Measurements from ENCODE around the gene C3orf18.

Gene C3orf18

DNA sequence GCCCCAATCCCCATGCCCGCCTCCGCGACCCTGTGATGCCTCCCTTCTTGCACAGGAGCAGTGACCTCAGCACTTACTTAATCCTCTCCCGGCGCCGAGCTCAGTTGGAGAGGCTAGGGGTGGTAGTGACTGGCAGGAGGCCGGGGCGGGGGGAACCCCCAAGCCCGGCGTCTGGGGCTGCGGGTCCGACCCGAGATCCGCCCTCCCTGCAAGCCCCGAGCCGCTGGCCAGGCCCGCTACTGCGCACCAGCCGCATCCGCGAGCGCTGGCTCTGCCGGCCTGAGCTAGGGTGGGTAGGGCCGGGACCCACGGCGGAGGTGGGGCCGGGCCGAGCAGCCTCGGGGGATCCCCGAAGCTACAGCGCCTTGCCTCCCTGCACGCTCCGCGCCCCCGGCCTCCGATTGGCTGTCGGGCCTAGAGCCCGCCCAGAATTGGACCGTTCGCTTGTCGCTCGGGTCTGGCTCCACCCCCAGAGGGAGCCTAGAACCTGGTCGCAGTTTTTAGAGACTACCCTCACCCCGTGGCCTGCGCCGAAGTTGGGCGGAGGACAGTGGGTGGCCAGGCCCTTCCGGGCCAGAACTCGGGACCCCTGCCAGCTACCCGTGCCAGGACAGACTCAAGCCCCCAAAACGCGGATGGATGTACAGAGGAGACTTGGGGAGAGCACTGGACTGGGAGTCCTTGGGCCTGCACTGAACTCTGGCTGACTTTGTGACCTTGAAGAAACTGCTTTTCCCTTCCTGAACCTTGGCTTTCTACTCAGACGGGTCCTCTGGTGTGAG, at the start of gene C3orf18:
Gene C3orf18, minus strand, starts transcription at position 362 of the 782 bp plus-strand sequence. CDS start 2,048 bp downstream, outside the sequence.
- DNase-seq, result peak; percentile 6 to 82

DNA sequence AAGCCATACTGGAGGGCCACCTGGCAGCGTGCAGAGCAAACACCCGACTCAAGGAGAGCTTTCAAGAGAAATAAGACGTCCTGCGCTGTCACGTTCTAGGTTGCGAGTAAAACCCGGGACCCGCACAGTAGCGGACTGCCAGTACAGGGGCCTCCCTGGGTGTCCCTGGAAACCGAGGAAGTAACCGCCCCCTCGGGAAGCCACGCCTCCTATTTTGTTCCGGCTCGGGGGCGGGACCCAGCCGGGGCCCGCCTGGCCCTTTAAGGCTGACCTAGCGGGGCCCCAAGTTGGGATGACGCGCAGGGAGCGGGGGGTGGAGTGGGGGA, 49.2 kb upstream of the C3orf18 start:
- DNase-seq, result no peak

DNA sequence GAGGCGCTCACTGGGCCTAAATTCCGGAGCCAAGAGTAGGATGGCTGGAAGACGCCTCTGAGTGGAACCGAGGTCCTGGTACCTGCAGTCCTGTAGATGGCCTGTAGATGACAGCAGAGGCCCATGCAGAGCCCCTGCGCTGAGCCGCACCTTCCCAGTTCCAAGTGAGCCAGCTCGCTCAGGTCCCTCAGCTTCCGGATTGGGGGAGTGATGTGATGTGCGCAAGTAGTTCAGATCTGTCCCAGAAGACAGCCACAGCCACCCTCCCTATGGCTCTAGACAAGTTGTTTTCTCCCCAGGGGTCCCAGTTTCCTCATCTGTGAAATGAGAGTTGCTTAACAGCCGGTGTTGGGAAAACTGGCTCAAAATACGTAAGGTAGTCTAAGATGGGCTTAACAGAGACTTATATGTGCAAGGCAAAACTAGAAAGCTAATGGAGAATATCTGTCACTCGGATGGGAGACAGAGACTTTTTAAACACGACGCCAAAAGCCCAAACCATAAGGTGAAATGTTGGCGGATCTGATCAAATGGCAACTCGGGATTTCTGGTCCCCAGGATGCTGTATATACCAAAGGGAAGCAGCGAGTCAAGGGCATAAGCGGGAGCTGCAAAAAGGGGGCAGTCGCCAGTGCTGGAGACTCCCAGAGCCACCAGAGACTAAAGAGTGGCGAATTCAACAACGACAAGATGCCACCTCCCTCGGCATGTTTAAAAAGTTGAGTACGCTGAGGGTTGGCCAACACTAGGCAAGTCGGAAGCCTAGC, 48.6 kb upstream of the C3orf18 start:
- peak in 1 of 2 experiments; percentile 65 for DNase-seq

DNA sequence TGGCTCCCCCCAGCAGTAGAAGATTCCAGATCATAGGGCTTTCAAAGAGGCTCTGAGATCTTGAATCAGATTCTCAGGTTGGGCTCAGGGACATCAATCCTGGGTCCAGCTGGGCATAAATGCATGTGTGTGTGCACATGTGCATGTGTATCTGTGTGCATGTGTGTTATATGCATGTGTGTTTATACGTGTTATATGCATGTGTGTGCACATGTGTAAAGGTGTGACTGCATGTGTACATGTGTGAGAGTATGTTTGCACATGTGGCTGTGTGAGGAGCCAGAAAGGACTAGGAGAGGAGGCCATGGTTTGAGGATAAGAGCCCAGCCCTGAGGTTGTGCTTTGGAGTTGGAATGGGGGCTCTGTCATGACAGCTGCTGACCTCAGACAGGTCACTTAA, 47.6 kb upstream of the C3orf18 start:
- no peak for DNase-seq

DNA sequence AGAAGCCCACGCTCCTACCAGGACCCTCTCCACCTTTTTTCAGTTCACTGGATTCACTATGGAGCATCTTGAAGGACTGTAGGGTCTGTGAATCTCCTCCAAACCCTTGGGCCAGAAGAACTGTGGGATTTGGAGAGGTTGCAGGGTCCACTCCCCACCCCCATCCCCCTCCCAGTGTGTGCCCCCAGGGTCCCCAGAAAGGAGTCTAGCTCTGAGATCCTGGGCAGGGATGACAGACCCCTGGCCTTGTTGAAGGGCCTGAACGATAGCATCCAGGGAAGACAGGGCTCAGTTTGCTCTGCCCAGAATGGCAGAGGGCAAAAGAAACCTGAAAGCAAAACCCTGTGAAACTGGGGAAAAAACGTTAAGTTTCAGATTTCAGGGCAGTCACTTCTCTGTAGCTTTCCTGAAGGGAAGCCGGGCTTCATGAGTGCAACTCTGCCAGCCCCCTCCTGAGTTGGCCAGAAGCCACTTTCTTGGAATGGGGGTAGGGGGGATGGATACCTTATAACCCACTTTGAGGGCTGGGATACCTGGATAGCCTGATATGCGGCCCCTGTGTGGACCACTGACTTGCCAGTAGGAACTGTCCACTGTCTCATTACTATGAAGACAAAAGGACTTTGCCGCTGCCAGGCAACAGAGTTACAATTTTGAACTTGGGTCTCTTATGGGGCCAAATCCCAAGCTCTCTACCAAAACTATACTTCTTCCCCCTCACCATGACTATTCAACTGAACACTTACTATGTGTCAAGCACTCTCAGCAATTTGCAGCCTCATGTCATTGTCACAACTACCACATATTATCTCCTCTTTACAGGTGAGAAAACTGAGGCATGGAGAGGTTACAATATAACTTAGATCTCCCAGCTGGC, 45.7 kb upstream of the C3orf18 start:
- DNase-seq, result no peak

DNA sequence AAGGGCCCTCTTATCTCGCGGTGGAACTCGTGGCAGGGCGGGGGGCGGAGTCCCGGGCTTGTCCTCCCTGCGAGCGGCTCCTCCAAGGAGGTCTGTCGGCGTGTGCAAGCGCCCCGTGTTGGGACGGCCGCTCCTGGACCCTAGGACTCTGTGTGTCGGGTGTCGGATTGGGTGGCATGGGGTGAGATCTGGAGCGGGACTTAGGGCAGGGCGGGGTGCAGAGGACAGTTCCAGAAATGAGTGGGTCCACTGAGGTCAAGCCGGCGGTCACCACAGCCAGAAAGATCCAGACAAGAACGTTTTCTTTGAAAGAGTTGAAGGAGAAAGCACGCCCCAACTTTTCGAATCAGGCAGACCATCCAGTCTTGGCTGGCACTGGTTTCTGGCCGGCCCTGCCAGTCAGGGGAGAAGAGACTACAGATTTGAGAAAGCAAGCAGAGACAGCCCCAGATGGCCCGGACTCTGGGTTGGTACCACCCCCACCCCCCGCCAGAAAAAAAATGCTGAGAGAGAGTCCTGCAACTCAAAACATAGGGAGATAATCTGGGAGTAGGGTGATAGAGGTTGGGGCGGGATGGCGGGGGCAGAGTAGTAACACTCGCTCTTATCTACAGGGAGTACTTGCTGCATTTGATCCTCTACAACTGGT, 44.8 kb upstream of the C3orf18 start:
- DNase-seq, result no peak

DNA sequence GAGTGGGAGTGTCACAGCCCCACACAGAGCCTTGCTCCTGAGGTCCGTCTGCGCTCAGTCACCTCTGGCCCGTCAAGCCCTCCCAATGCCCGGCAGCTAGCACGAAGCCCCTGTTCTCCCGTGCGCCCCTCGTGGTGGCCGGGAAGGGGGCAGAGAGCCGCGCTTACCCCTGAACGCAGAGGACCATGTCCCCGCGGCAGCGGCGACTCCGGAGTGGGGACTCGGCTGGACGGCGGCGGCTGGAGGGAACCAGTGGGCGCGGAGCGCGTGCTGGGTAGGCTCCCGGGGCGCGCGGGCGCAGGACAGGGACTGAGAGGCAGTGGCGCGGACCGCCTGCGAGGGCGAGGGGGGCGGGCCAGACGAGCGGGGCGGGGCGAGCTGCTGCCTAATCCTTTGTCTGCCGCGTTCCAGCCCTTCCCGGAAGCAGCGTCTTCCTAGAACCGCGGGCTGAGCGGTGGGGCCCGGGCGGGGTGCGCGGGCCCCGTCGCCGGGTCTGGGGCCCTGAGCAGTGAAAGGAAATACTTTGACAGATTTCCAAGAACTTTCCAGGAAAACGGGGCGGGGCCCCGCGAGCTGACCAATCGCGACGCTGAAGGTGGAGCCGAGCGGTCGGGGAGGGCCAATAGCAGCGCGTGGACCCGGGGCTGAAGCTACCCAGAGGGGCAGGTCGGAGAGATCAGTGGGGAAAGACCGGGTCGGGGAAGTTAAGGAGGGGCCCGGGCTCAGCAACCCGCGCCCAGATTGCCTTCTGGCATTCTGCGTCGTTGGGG, 44.1 kb upstream of the C3orf18 start, which contains the start of gene CISH:
Gene CISH, minus strand, starts transcription at position 311 of the 770 bp plus-strand sequence. Its CDS starts 124 bp downstream, at position 187.
- DNase-seq, result peak in 1 of 2 experiments; percentile 27

DNA sequence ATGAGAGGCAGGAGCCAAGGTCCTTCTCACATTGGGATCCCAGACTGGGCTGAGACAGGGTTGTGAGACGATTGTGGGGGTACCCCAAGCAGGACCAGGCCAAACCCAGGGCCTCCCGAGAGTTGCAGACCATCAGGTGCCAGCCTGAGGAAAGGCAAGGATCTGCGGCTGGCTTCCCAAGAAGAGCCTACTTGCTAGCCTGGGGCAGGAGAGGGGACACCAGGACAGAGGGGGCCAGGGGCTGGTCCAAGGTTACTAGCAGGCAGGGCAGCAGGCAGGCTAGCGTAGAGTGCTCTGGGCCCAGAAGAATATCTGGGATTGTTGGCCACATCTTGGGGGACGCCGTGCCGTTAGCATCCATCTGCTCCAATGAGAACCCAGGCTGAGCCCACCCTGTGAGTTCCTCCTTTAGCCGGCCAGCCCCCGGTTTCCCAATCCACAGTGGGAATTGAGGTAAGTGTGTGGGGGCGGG, 43.5 kb upstream of the C3orf18 start:
- DNase-seq, result no peak

DNA sequence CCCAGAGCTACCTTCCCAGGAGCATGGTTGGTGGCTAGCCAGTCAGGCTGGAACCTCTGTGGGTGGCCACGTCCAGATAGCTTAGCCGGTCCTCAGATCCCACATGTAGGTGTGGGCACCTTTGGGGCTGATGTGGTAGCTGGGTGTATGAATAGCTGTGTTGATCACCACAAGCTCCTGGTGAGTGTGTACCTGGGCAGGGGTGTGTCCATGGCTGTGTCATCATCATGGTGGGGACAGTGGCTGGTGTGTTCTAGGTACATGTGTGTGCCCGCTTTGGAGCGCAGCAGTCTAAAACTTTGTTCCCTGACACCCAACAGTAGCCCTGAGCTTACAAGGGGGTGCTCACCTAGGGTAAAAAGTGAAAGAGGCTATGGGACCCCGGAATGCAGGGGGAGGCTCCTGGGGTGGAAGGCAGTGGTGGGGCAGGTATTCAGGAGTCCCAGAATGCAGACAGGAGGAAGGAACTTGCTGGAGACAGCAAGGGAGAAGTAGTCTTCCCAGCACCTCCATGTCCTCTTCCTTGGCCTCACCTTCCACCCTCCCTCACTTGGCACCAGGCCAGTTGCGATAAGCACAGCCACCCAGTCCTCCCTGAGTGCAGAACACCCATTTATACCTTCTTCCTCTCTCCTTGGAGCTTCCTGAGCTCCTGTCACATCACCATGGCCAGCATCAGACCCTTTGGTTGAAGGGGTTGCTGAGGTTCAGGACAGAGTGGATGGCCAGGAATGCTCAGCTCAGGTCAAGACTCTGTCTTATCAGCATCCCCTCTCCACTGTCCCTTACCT, 42.8 kb upstream of the C3orf18 start:
- DNase-seq, result no peak

DNA sequence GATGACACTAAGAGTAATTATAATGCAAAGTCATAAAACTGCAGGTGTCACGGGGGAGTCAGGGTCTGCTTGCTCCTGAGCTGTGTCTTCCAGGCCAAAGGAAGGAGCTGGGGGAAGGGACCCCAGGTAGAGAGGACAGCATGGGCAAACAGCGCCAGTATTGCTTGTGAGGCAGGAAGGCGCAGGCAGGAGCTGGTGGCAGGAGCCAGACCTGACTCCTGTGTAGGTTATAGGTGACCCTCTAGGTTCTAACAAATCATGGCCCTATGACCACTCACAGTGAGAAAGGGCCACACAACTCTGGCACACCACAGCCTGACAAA, 42.2 kb upstream of the C3orf18 start:
- DNase-seq, result no peak

DNA sequence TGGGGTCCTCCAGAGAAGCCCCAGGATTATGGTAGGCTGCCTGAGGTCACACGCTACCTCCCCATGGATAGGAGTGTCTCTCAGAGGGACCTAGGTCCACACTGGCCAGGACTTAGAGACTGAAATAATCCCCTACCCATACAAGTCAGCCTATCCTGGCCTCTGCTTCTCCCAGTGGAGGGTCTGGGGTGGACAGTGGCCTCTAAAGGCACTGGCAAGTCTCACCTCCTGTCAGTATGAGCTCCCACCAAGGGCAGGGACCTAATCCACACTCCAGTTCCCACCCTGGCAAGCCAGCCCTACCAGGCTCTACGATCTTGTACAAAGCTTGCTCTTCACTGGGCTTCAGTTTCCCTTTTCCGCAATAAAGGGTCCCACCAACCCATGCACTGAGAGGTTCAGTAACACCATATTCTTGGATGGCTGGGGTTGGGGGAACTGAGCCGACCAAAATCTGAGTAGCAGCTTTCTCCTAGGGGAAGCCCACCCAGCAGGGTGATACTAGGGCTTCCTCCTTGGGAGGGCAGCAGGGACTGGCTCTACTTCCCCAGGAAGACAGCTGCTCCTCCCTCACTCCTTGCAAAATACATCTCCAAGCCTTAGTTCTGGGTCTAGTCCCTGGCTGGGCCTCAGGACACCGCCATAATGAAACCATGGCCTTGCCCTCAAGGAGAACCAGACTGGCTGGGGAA, 41.7 kb upstream of the C3orf18 start:
- no peak for DNase-seq

DNA sequence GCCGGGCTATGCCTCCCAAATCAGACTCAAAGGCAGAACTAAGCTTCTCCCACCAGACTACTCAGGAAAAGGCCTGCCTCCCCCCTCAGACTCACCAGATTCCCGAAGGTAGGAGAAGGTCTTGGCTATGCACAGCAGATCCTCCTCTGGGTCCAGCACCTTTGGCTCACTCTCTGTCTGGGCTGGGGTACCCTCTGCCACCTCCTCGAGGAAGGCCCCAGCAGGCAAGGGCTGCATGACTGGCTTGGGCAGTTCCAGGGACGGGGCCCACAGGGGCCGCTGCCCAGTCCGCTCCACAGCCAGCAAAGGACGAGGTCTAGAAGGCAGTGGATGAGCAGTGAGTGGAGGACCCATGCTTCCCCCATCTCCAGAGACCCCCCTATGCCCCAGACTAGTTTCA, 40.7 kb upstream of the C3orf18 start:
- DNase-seq, result no peak

DNA sequence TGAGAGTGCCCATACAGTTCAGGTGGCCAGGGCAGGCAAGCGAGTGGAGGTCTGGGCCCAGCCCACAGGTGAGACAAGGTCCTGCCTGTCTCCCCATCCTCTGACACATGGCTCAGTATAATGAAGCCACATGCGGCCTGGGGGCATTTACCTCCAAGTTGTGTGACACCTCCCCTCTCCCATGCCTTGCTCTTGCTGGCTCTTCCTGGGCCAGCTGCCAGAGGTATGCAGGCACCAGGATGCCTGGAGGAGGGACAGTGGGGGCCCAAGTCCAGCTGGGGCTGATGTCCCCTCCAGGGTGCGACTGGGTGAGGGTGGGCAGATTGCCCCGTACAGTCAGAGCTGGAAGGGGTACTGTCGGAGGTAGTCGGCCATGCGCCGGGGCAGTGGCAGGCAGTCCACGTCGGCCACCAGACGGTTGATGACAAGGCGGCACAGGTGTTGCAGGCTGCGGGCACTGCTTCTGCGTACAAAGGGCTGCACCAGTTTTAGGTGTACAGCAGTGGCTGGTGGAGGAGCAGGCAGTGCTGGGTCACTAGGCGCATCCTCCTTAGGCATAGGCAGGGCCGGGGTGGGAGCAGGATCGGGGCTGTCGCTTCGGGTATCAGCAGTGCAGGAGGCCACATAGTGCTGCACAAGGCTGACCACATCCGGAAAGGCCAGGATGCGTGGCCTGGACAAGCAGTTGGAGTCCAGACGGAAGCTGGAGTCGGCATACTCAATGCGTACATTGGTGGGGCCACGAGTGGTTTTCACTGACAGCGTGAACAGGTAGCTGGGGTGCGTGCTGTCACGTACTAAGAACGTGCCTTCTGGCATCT, 39.9 kb upstream of the C3orf18 start:
- DNase-seq, result no peak

DNA sequence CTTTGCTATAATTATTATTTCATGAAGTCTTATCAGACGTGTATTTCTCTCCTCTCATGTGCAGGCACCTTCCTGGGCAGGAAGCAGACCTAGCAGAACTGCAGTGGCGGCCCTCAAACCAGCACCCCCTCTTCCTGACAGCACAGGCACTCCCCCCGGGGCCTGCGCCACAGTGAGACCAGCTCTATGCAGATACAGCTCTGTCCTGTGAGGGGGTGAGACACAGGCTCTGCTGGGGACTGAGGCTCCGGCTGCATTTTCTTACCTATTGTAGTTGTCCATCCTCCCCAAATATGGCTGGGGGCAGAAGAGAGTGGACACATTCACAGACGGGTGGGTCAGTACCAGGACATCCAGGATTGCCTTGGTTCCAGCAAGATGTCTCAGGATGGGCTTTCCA, 39.0 kb upstream of the C3orf18 start:
- no peak for DNase-seq

DNA sequence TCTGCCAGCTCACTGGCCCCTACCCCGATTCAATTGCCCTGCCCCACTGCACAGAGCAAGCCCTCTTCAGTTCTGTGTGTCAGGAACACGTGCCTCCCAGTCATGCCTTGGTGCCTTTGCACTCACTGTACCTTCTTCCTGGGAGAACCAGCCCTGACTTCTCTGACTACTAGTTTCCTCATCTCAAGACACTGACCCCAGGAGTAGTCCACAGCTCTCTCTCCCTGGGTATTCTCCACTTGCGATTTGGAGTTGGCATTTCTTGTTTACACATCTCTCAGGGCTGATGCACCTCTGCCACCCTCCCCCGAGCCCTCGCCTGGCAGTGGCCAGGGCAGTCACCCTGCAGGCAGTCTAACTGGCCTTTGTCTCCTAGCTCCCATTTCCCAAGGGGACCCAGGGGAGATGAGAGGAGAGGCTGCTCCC, 38.4 kb upstream of the C3orf18 start:
- no peak for DNase-seq

DNA sequence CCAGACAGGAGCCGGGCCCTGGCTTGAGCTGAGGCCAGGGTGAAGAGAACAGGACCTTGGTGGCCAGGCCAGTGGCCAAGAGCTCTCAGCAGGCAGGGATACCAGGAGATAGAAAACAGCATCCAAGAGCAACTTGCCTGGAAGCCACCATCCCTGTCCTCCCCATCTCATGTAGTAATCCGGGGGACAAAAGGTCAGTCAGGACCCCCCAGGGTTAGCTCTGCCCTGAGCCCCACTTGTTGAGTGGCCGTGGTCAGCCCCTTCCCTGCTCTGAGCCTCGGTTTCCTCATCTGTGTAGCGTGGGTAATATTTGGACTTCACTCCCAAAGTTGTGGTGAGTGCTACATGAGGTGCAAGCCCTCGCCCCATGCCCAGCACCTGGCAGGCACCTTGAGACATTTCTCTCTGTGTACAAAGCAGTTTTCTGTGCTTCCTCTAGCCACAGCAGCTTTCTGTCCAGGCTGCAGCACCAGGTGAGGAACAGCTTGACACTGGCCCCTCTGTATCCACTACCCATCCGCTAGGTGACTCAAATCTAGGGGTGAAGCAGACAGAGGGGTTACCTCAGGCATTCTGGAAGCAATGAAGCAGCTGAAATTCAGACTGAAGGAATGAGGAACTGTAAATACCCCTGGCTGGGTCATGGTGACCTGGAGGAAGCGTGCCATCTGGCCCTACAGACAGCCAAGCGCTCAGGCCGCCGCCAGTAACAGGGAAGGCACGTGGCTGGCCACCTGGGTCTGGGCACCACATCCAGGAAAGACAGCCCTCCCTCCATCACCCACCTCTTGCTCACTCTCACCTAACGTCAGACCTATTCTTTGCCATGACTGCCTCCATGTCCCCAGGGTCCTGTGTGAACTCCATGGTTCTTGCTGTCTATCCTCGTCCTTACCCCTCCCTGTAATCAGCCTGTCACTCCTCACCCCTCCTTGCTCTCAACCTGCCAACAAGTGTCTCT, 37.4 kb upstream of the C3orf18 start:
- DNase-seq, result peak; percentile 76 to 81

DNA sequence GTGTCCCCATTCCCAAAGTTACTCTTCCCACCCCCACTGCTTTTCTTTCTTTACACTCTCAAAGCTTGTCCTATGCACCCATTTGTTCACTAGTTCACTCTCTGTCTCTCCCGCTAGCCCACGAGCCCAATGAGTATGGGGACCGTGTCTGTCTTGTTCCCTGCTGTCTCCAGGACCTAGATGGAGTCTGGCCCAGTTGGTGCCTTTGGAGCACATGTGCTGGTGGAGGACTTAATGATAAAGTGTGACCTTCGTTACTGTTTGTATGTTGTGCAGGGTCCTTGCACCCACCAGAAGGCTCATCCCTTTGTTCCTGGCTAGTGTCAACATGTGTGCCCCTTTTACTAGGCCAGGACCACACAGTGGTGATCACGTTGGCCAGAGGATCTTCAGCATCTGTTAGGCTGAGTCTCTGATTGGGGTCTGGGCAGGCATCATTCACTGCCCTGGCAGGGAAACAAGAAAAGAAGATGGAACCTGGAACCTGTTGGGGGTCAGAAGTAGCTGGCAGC, 36.6 kb upstream of the C3orf18 start:
- no peak for DNase-seq

Data from cerebellar nuclear complex (tissue), 1 donor.